Endothelial cell (in vitro differentiated cells): ENCODE measurements around the gene EFCAB14. TPM values are rescaled to one million over a fixed set of nuclear protein-coding genes. Genes with fewer than 3 reads are reported as not detected.
A peak's percentile ranks its signal among the peaks of the same experiment; 100 is the strongest.
"Not testable (repeated sequence)": the region's sequence is repeated elsewhere in the genome, so short reads cannot be mapped to it uniquely, and the experiment has no call there.

Experiments
- DNase-seq: peaks from one replicate; pipeline ENCODE4 v3.0.0; 2021; ENCODE audit warnings: low spot score
- H3K27ac Mint-ChIP-seq: one replicate; pipeline ENCODE4 v1.8.0; 2021; ENCODE audit warnings: mixed read lengths, inconsistent platforms; ENCODE audit not compliant: unreplicated experiment
- H3K27me3 Mint-ChIP-seq: one replicate; pipeline ENCODE4 v1.8.0; 2021; ENCODE audit warnings: mild to moderate bottlenecking, moderate library complexity, mixed read lengths, inconsistent platforms; ENCODE audit not compliant: unreplicated experiment
- H3K36me3 Mint-ChIP-seq: one replicate; pipeline ENCODE4 v1.8.0; 2021; ENCODE audit warnings: mild to moderate bottlenecking, low read depth, mixed read lengths, inconsistent platforms; ENCODE audit not compliant: unreplicated experiment
- H3K4me1 Mint-ChIP-seq: one replicate; pipeline ENCODE4 v1.8.0; 2021; ENCODE audit warnings: mild to moderate bottlenecking, mixed read lengths, inconsistent platforms; ENCODE audit not compliant: unreplicated experiment
- H3K4me3 Mint-ChIP-seq: one replicate; pipeline ENCODE4 v1.8.0; 2021; ENCODE audit warnings: mild to moderate bottlenecking, mixed read lengths, inconsistent platforms; ENCODE audit not compliant: unreplicated experiment
- H3K9me3 Mint-ChIP-seq: one replicate; pipeline ENCODE4 v1.8.0; 2021; ENCODE audit warnings: mixed read lengths, inconsistent platforms; ENCODE audit not compliant: unreplicated experiment
- CTCF ChIP-seq: fragments of 200-600 bp; sonication (generic); IDR thresholded peaks from one replicate; pipeline ENCODE4 v1.5.0; 2021; ENCODE audit warnings: antibody characterized with exemption; ENCODE audit not compliant: unreplicated experiment
- total RNA-seq: library from RNA; stranded (reverse); fragmentation: NEBNext Ultra II Directional; extraction: Animal tissue kit (Norgen Biotek cat#: 25700); gene quantifications from one replicate; pipeline ENCODE4 v1.2.1, GENCODE V29; 2021; ENCODE audit not compliant: unreplicated experiment

The EFCAB14 gene
- total RNA-seq, 1 donor from 2014 or later = 325 TPM

- no peak for TF ChIP-seq CTCF
These were observed 64.9 kb downstream of the EFCAB14 start for GRCh38 chr1:46654012-46654411.

GRCh38 chr1:46653405-46653958 lies 65.4 kb downstream of the EFCAB14 start:
- TF ChIP-seq CTCF = no peak
- Mint-ChIP-seq H3K36me3 (peaks cover 41% of the 10 kb centered on the region), H3K4me3 (no peak overlapping the region), H3K9me3 (no peaks in the 10 kb centered on the region), H3K27ac (no peak overlapping the region), H3K4me1 (peaks cover 2% of the 10 kb centered on the region), H3K27me3 (no peaks in the 10 kb centered on the region)
- DNase-seq = no peak

More at GRCh38 chr1:46654012-46654411, 64.9 kb downstream of the EFCAB14 start:
- Mint-ChIP-seq H3K4me3 (no peak overlapping the region), H3K9me3 (no peaks in the 10 kb centered on the region), H3K36me3 (peaks cover 41% of the 10 kb centered on the region), H3K4me1 (peaks cover 2% of the 10 kb centered on the region), H3K27me3 (no peaks in the 10 kb centered on the region), H3K27ac (no peak overlapping the region)
- DNase-seq = no peak

- H3K36me3 Mint-ChIP-seq = peaks cover 43% of the 10 kb centered on the region
- no peak for DNase-seq
- H3K4me3 Mint-ChIP-seq = peak overlapping the region; percentile 69
- H3K4me1 Mint-ChIP-seq = peaks cover 2% of the 10 kb centered on the region
- no peaks in the 10 kb centered on the region for H3K9me3 Mint-ChIP-seq
- H3K27ac Mint-ChIP-seq = no peak overlapping the region
- TF ChIP-seq CTCF = no peak
- H3K27me3 Mint-ChIP-seq = no peaks in the 10 kb centered on the region
These were observed 66.4 kb downstream of the EFCAB14 start for GRCh38 chr1:46652321-46653100.

- H3K27me3 Mint-ChIP-seq, H3K9me3 Mint-ChIP-seq, H3K27ac Mint-ChIP-seq, H3K4me3 Mint-ChIP-seq, DNase-seq, H3K4me1 Mint-ChIP-seq: not testable (repeated sequence)
- H3K36me3 Mint-ChIP-seq = peaks cover 51% of the 10 kb centered on the region
These were observed 67.8 kb downstream of the EFCAB14 start for GRCh38 chr1:46651152-46651551.

GRCh38 chr1:46650491-46650890 lies 68.4 kb downstream of the EFCAB14 start:
- DNase-seq = no peak
- Mint-ChIP-seq H3K4me3 (peak overlapping the region; percentile 26), H3K9me3 (no peaks in the 10 kb centered on the region), H3K27ac (no peak overlapping the region), H3K36me3 (peaks cover 46% of the 10 kb centered on the region), H3K27me3 (no peaks in the 10 kb centered on the region), H3K4me1 (no peaks in the 10 kb centered on the region)
- no peak for TF ChIP-seq CTCF
